OCI-LY7 (cell line): Measurements from ENCODE around the gene C1orf105. TPM values are rescaled to one million over a fixed set of nuclear protein-coding genes. Genes with fewer than 3 reads are reported as not detected.

Source experiments
- BruUV-seq: library from RNA; stranded (reverse); fragments of 400-500 nt; replicated peaks from 2 replicates; lab custom pipeline; 2021; lab: Mats Ljungman, UMichigan
- CTCF ChIA-PET: fragments of 300-600 bp; sonication (Branson Sonifier 250); formaldehyde crosslinking; loops from one replicate; lab custom pipeline; 2022; ENCODE audit warnings: antibody characterized with exemption; ENCODE audit not compliant: unreplicated experiment; lab: Charles Lee
- POLR2A ChIA-PET: fragments of 300-600 bp; sonication (Branson Sonifier 250); formaldehyde crosslinking; loops from one replicate; lab custom pipeline; 2022; ENCODE audit warnings: antibody characterized with exemption; lab: Charles Lee
- DNase-seq: peaks from one replicate; pipeline ENCODE4 v3.0.0-alpha.2; 2015; ENCODE audit warnings: low spot score
- H2AFZ ChIP-seq: fragments of 200-600 bp; sonication (generic), shearing (Covaris generic); 2 replicates; pipeline ENCODE4 v1.6.1; 2014; ENCODE audit warnings: mild to moderate bottlenecking, antibody characterized with exemption, low read length, moderate library complexity
- H3K27ac ChIP-seq: fragments of 200-600 bp; sonication (generic); 2 replicates; pipeline ENCODE4 v1.5.1; 2014; ENCODE audit warnings: mixed run types, low read depth, mild to moderate bottlenecking, moderate library complexity, low read length, inconsistent platforms; ENCODE audit not compliant: poor library complexity, severe bottlenecking
- H3K36me3 ChIP-seq: fragments of 200-600 bp; sonication (generic); 2 replicates; pipeline ENCODE4 v1.6.1; 2014; ENCODE audit warnings: mild to moderate bottlenecking, antibody characterized with exemption, low read length, moderate library complexity, mixed read lengths; ENCODE audit not compliant: insufficient read depth
- H3K4me1 ChIP-seq: fragments of 200-600 bp; sonication (generic); 2 replicates; pipeline ENCODE4 v1.5.1; 2014; ENCODE audit warnings: mild to moderate bottlenecking, low read length; ENCODE audit not compliant: insufficient read depth, poor library complexity, severe bottlenecking
- H3K4me2 ChIP-seq: fragments of 200-600 bp; sonication (generic); 2 replicates; pipeline ENCODE4 v1.6.1; 2014; ENCODE audit warnings: mild to moderate bottlenecking, low read length
- H3K4me3 ChIP-seq: fragments of 200-600 bp; sonication (generic); 2 replicates; pipeline ENCODE4 v1.5.1; 2014; ENCODE audit warnings: mild to moderate bottlenecking, low read depth, low read length; ENCODE audit not compliant: poor library complexity, severe bottlenecking
- H3K79me2 ChIP-seq: fragments of 200-600 bp; sonication (generic); 2 replicates; pipeline ENCODE4 v1.6.1; 2016; ENCODE audit warnings: low read depth, mild to moderate bottlenecking, low read length, moderate library complexity, mixed read lengths; ENCODE audit not compliant: insufficient read depth
- H3K9me2 ChIP-seq: fragments of 200-600 bp; sonication (generic); 2 replicates; pipeline ENCODE4 v1.6.1; 2016; ENCODE audit warnings: mild to moderate bottlenecking, low read length, mixed read lengths; ENCODE audit not compliant: insufficient read depth
- H3K9me3 ChIP-seq: fragments of 200-600 bp; sonication (generic); 2 replicates; pipeline ENCODE4 v1.6.1; 2014; ENCODE audit warnings: mild to moderate bottlenecking, mixed run types, low read length, mixed read lengths
- H4K20me1 ChIP-seq: fragments of 200-600 bp; sonication (generic); 2 replicates; pipeline ENCODE4 v1.6.1; 2014; ENCODE audit warnings: mild to moderate bottlenecking, antibody characterized with exemption, low read length, moderate library complexity, mixed read lengths; ENCODE audit not compliant: insufficient read depth
- CTCF ChIP-seq: fragments of 200-600 bp; sonication (generic); conservative IDR thresholded peaks from 2 replicates; pipeline ENCODE4 v1.5.1; 2014; ENCODE audit warnings: mild to moderate bottlenecking, antibody characterized with exemption, low read length, moderate library complexity, mixed read lengths
- EZH2phosphoT487 ChIP-seq: fragments of 200-600 bp; sonication (generic); IDR thresholded peaks from 2 replicates; pipeline ENCODE4 v1.6.1; 2018; ENCODE audit warnings: low read depth, borderline replicate concordance, mild to moderate bottlenecking, mixed run types, antibody characterized with exemption, low read length, moderate library complexity, mixed read lengths
- intact Hi-C: fragments of 100-400 bp; cut with micrococcal nuclease; formaldehyde crosslinking; loops from one replicate; pipeline ENCODE4 v1.10.0; 2022; ENCODE audit not compliant: unreplicated experiment
- total RNA-seq, 2 experiments: library from RNA; depleted of rRNA in 1 of 2; stranded (reverse); fragments of >200 nt in 1 of 2; shearing (Covaris generic) in 1 of 2; gene quantifications; 2 replicates each; pipeline ENCODE4 v1.2.3, GENCODE V29; 2014 to 2022

The C1orf105 gene
- total RNA-seq, 2 experiments from 2014 or later: not detected

DNA sequence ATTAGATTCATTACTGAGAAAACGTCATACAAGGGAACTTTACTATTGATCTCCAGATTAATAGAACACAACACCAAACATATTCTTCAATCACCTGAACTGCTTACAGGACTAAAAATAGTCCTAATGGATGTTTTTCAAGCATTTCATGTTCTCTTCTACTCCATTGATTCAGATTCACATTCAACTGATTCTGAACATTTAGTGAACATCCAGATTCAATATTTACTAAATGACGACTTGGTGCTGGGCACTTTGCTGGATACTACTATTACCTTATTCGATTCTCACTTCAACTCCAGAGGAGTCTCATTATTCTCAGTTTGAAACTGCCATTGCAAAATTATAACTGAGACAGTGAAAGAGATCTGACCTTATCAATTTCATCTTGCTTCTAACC lies 93.6 kb downstream of the C1orf105 start:
- Histone ChIP-seq H3K4me1 (no peaks in the 10 kb centered on the region), H3K36me3 (no peaks in the 10 kb centered on the region), H4K20me1 (no peaks in the 10 kb centered on the region), H3K9me2 (no peaks in the 10 kb centered on the region), H3K9me3 (no peaks in the 10 kb centered on the region), H3K4me2 (no peak overlapping the region), H2AFZ (no peak overlapping the region), H3K4me3 (no peak overlapping the region), H3K79me2 (no peaks in the 10 kb centered on the region), H3K27ac (no peak overlapping the region)
- ChIA-PET POLR2A (no interaction called here), CTCF (no interaction called here)
- intact Hi-C loops: no loop called here
- DNase-seq: no peak
- BruUV-seq: no TSS peak
- no peak for TF ChIP-seq CTCF
- TF ChIP-seq EZH2phosphoT487: no peak

DNA sequence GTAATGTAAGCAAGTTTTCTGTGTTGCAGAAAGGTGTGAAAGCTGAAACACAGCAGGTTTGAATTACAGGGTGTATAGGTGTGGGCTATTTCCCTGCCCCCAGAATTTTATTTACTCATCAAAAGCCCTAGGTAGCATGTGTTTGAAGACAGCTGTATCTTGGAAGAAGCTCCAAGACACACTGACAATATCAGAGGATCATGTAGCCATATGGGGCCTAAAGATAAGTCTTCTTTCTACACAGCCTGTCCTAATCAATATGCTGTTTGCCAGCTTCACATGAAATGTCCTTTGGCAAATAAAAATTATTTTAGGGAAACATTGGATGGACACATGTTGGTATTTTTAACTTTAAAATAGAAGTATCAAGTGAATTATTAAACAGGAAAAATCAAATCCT lies 95.0 kb downstream of the C1orf105 start:
- no peaks in the 10 kb centered on the region for H3K79me2 ChIP-seq
- no TSS peak for BruUV-seq
- CTCF ChIA-PET: no interaction called here
- no peak overlapping the region for H3K4me3 ChIP-seq
- intact Hi-C loops: no loop called here
- H3K9me2 ChIP-seq: no peaks in the 10 kb centered on the region
- POLR2A ChIA-PET: no interaction called here
- H3K36me3 ChIP-seq: no peaks in the 10 kb centered on the region
- no peak overlapping the region for H3K27ac ChIP-seq
- no peaks in the 10 kb centered on the region for H4K20me1 ChIP-seq
- no peak for DNase-seq
- no peaks in the 10 kb centered on the region for H3K4me1 ChIP-seq
- H2AFZ ChIP-seq: no peak overlapping the region
- TF ChIP-seq CTCF (no peak), EZH2phosphoT487 (no peak)
- no peak overlapping the region for H3K4me2 ChIP-seq
- H3K9me3 ChIP-seq: no peaks in the 10 kb centered on the region

- Histone ChIP-seq H3K4me3 (no peak overlapping the region), H3K4me2 (no peak overlapping the region), H3K79me2 (no peaks in the 10 kb centered on the region), H4K20me1 (no peaks in the 10 kb centered on the region), H3K4me1 (no peaks in the 10 kb centered on the region), H3K36me3 (no peaks in the 10 kb centered on the region), H2AFZ (no peak overlapping the region), H3K9me3 (no peaks in the 10 kb centered on the region), H3K27ac (no peak overlapping the region), H3K9me2 (no peaks in the 10 kb centered on the region)
- TF ChIP-seq EZH2phosphoT487 (no peak), CTCF (no peak)
- DNase-seq: no peak
- POLR2A ChIA-PET: interaction anchor here (0.6 kb wide), 1 partner anchor 270 kb away, joined by 3 read pairs; no protein-coding TSS in a partner anchor
- BruUV-seq: no TSS peak
- CTCF ChIA-PET: no interaction called here
- intact Hi-C loops: no loop called here
Observed at GRCh38 chr1:172515927-172516326, 95.4 kb downstream of the C1orf105 start.
